ENCODE measurements around the gene C1QTNF9.

GRCh38 chr13:24277761-24278160 is 31.6 kb upstream of the C1QTNF9 start:
- no peak for TF ChIP-seq ZNF449 (tag by site-specific recombination; IDR thresholded peaks at IDR 0.05)
- no peak for TF ChIP-seq YY1 (tag by site-specific recombination; IDR thresholded peaks at IDR 0.05)
- TF ChIP-seq, protein P1, sequence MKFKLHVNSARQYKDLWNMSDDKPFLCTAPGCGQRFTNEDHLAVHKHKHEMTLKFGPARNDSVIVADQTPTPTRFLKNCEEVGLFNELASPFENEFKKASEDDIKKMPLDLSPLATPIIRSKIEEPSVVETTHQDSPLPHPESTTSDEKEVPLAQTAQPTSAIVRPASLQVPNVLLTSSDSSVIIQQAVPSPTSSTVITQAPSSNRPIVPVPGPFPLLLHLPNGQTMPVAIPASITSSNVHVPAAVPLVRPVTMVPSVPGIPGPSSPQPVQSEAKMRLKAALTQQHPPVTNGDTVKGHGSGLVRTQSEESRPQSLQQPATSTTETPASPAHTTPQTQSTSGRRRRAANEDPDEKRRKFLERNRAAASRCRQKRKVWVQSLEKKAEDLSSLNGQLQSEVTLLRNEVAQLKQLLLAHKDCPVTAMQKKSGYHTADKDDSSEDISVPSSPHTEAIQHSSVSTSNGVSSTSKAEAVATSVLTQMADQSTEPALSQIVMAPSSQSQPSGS (tag by site-specific recombination; IDR thresholded peaks at IDR 0.05; ENCODE audit: low read depth): no peak
- TF ChIP-seq, protein P2, sequence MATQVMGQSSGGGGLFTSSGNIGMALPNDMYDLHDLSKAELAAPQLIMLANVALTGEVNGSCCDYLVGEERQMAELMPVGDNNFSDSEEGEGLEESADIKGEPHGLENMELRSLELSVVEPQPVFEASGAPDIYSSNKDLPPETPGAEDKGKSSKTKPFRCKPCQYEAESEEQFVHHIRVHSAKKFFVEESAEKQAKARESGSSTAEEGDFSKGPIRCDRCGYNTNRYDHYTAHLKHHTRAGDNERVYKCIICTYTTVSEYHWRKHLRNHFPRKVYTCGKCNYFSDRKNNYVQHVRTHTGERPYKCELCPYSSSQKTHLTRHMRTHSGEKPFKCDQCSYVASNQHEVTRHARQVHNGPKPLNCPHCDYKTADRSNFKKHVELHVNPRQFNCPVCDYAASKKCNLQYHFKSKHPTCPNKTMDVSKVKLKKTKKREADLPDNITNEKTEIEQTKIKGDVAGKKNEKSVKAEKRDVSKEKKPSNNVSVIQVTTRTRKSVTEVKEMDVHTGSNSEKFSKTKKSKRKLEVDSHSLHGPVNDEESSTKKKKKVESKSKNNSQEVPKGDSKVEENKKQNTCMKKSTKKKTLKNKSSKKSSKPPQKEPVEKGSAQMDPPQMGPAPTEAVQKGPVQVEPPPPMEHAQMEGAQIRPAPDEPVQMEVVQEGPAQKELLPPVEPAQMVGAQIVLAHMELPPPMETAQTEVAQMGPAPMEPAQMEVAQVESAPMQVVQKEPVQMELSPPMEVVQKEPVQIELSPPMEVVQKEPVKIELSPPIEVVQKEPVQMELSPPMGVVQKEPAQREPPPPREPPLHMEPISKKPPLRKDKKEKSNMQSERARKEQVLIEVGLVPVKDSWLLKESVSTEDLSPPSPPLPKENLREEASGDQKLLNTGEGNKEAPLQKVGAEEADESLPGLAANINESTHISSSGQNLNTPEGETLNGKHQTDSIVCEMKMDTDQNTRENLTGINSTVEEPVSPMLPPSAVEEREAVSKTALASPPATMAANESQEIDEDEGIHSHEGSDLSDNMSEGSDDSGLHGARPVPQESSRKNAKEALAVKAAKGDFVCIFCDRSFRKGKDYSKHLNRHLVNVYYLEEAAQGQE (tag by site-specific recombination; IDR thresholded peaks at IDR 0.05): no peak
- no peak for TF ChIP-seq ZNF274 (IDR thresholded peaks at IDR 0.05; ENCODE audit: low read length)
- no peak for TF ChIP-seq ZNF274 (tag by site-specific recombination; IDR thresholded peaks at IDR 0.05; ENCODE audit: borderline replicate concordance)
- TF ChIP-seq ZNF426 (tag by site-specific recombination; IDR thresholded peaks at IDR 0.05): no peak
- TF ChIP-seq ZNF138 (tag by site-specific recombination; IDR thresholded peaks at IDR 0.05; ENCODE audit: borderline replicate concordance): no peak
- no peak for TF ChIP-seq CTCF (tag by site-specific recombination; IDR thresholded peaks at IDR 0.05)
- no peak for TF ChIP-seq ZNF174 (tag by site-specific recombination; IDR thresholded peaks at IDR 0.05)
- TF ChIP-seq ZNF423 (tag by site-specific recombination; IDR thresholded peaks at IDR 0.05): no peak

All from HEK293 (cell line).